H4 (cell line): Measurements from ENCODE around the gene NSUN2. TPM values are rescaled to one million over a fixed set of nuclear protein-coding genes. Genes with fewer than 3 reads are reported as not detected.
A peak's percentile ranks its signal among the peaks of the same experiment; 100 is the strongest.
"Not testable (repeated sequence)": the region's sequence is repeated elsewhere in the genome, so short reads cannot be mapped to it uniquely, and the experiment has no call there.

ENCODE experiments used
- DNase-seq: peaks from one replicate; pipeline ENCODE4 v3.0.0-alpha.2; 2015; ENCODE audit warnings: low spot score
- total RNA-seq: library from RNA; depleted of rRNA; stranded (reverse); fragments of >200 nt; shearing (Covaris generic); gene quantifications from 2 replicates; pipeline ENCODE4 v1.2.3, GENCODE V29; 2014

The NSUN2 gene
- total RNA-seq, 1 experiment from 2014 or later, result 63.2 TPM

DNA sequence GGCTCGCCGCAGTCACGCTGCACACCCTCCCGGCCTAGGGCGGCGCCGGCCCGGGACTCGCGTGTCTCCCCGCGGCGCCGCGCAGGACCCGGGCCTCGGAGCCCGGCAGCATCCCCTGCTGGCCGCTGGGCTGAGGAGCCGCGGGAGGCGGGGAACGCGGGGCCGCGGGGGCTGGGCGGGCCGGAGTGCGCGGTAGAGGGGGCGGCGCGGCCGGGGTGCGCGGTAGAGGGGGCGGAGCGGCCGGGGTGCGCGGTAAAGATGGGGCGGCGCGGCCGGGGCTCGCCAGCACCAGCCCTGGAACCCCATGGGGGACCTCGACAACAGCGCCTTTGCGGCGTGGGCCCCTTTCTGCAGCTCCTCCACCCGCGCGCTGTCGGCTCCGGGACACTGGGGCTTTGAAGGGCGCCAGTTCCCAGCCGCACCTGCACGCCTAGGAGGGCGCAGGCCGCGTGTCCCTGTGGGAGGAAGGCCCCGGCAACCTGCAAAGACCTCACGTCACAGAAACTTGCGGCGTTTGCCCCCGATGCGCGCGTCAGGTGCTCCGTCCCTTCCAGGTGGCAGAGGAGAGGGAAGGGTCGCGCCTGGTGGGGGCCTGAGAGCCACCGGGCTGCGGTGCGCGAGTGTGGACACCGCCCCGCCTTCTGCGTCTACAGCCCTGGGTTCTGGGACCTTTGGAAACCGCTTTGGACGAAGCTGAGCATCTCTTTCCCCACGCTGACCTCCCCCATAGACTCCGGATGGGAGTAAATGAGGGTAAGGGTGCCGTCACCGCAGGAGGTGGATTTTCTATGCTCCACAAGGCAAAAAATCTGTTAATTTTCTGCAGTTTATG, 49.6 kb downstream of the NSUN2 start:
- no peak for DNase-seq

DNA sequence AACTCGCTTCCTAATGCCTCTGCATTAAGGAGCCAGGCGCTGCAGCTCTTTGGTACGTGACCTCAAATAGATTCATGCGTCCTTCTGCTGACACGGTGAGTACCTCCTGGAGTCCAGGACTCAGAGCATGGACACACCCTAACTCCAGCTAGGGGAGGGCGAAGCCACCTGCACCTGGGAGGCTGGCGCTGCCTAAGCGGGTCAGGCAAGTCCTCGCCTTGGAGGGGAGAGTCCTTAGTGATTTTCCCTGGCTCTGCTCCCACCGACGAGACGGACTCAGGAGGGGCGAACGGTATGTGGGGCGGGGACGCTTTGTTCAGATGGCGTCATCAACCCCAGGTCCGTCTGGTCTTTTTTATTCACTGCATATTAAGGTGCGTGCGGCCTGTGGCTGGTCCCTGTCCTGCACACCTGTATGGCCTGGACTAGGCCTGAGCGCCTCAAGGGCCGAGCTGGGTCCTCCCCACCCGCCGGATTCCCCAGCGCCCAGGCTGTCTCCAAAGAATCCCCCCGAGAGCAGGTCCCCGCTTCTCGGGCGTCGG, 50.3 kb downstream of the NSUN2 start:
- DNase-seq, result no peak

DNA sequence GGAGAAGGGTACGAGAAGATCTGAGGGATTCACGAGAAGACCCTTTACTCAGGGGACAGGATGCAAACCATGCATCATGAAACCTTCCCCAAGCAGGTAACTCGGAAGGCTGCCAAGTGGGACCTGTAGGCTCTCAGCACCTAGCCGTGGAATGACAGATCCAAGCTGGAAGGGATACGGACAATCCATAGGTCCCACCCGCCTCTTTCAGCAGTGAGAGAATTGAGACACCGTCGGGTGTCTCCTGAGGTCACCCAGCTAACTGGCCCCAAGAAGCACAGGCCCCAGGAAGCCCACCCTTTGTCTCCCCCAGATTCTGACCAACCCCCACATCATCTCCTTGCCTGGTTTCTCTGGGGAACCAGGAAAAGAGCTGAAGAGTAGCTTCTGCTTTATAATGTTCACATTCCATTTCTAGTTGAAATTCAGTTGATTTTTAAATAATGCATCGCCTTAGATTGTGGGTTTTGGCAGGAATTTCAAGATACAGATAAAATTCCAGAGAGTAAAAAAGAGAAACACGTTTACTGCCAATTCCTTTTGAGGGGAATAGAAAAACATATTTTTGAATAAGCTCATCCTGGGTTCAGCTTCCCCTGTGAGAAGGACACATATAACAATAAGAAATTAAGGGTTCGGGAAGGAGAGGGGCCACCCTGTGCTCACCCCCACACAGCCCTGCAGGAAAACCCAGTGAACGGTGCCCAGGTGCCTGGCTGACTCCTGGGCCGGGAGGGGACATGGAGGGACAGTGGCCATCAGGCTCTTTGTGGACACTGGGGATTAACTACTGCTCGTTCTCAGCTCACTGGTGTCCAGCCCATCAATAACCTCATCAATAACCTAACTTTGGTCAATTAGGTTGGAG, 51.1 kb downstream of the NSUN2 start:
- DNase-seq, result no peak

- no peak for DNase-seq
Measured at GRCh38 chr5:6581090-6581489, 51.8 kb downstream of the NSUN2 start.

- no peak for DNase-seq
Measured at GRCh38 chr5:6579535-6579934, 53.3 kb downstream of the NSUN2 start.

DNA sequence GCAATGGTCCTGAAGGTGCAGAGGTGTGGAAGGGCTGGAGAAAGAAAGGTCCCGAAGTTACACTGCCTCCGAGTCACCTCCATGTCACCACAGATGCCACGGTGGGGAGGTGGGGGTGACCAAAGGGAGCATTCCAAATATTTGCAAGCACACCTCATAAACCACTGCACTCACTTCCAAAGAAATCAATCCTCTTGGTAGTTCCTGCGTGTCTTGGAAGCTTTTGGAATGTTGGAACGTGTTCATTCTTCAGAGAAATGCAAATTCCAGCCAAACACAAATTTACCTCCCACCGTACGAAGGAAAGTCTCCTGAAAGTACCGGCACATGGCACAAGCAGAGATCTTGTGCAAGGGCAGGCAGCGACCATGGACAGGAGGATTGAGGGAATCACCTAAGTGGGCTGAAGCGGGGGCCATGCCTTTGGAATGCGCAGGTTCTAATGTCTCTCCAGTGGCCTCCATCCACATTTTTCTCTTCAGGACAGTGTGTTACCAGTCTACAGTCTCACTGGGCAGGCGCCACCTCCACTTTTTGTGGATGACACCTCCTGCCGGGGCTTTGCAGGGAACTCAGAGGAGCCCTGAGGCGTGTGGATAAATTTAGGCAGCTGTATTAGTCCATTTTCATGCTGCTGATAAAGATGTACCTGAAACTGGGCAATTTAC, 54.0 kb downstream of the NSUN2 start:
- DNase-seq, result no peak

- DNase-seq, result peak; percentile 54
Measured at GRCh38 chr5:6576861-6577501, 55.9 kb downstream of the NSUN2 start.

DNA sequence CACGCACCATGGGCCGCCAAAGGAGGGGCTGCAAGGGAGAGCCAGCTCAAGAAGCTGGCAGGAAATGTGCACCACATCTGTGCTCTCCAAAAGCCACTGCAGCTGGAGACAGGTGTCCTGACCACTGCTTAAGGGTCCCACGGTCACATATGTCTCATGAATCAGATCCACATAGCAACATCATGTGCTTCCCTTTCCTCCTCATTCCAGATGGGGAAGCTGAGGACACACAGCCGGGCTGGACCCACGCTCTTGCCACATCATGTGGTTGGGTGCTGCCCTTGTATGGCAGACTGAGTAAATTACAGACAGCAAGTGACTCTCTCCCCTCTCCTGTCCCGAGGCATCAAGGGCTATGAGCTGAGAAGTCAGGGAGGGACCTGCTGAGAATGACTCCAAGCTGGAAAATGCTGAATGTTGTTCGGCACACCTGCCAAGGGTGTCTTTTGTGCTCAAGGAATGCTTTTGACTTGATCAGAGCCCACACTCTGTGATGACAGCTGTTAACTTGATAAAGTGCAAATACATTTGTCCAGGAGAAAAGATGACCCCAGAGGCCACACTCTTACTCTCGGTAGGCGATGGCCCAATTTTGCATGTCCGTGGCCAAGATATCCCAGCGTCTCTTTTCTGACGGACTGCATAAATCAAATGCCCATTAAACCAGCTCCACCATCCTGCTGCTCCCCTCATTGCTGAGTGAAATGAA, 58.2 kb downstream of the NSUN2 start:
- no peak for DNase-seq

GRCh38 chr5:6574111-6574510, 58.7 kb downstream of the NSUN2 start:
- DNase-seq, result no peak

DNA sequence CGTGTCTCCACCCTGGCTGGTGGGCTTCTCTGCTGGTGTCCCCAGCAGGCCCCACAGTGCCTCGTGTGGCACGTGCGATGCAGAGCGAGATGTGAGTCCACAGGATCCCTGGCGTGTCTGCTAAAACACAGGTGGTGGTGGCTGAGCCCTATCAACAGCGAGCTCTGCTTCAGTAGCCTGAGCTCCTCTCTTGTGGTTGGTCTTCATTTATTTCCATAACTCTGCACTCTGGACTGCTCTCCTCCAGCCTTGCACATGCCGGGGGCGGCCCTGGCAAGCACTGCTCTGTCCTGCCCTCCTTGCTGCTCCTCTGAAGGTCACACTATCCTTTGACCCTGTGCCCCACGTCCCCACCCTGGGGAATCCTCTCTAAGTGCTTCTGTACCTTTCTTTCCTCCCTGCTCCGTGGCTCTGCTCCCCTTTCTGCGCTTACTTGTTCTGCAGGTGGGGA, 59.2 kb downstream of the NSUN2 start:
- no peak for DNase-seq

DNA sequence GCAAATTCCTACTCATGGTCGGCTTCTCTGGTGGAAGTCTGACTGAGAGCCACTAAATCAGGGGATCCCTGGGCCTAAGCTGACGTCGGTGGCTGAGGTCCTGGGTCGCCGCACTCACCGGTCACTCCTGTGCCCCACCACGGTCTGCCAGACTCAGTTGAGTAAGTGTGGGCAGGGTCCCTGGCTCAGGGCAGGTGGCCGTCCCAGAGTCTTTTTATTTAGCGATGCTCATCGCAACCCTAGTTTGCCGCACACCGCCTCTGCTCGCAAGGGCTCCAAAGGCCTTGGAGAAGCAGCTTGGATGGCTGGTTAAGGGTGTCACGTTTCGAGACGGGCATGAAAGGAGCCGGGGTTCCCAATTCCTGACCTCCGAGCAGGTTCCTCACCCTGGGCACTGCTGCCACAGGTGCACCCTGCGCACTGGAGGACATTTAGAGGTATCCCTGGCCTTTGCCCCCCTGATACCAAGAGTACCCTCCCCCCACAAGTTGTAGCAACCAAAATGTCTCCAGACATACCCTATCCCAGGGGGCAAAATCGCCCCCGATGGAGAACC, 59.9 kb downstream of the NSUN2 start:
- no peak for DNase-seq

DNA sequence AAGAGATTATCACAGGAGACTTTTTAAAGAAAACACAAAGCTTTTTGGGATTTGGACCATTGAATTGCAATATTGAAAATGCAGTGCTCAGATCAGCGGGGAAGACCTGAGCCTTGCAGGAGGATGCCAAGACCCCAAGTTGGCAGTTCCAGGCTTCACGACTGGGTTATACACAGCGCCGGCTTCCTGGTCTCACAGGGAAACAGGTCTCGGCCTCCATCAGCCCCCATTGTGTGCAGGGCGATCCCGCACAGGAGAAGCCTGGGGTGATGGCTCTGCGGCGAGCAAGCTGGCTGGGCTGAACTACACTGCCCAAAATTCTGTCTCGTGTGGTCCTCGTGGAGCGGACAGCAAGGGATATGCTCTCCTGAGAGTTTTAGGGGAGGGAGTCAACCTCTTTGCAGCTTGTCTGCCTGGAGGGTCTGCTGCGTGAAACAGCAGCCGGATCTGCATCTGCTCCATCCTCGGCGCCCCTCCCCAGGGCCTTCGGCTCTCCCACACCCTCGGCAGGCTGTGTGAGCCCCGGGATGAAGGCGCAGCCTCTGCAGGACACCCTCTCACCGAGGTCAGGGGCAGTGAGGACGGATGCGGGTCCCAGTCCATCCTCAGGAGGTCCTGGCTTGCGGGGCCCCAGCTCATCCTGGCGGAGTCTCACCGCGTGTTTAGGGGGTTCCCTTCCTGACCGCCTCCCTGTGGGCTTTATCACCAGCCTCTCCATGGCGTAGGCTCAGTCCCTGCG, 60.6 kb downstream of the NSUN2 start:
- DNase-seq, result no peak

DNA sequence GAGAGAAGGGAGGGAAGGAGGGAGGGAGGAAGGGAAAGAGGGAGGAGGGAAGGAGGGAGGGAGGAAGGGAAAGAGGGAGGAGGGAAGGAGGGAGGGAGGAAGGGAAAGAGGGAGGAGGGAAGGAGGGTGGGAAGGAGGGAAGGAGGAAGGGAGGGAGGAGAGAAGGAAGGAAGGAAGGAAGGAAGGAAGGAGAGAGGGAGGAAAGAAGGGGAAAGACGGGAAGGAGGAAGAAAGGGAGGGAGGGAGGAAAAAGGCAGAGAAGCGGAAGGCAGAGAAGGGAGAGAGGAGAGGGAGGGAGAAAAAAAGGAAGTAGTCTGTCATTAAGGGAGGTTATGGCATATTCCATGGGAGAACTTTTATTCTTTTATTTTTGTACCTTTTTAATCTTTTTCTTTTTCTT, 61.2 kb downstream of the NSUN2 start:
- not testable (repeated sequence) for DNase-seq

DNA sequence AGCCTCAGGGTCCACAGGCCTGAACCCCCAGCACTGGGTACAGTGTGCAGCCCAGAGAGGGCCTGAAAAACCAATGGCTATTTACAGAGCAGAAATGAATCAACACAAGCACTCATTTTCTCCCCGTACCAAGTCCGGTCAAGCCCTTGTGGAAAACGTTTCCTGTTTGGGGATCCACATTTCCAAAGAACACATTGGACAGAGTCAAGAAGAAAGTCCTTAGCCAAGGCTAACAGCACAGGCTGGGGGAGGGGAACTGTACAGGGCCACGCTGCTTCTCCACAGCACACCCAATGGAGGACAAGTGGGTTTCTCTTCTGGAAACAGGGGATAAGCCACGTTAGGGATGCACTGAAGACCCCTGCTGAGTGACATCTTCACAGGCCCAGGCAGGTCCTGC, 62.3 kb downstream of the NSUN2 start:
- DNase-seq, result no peak

DNA sequence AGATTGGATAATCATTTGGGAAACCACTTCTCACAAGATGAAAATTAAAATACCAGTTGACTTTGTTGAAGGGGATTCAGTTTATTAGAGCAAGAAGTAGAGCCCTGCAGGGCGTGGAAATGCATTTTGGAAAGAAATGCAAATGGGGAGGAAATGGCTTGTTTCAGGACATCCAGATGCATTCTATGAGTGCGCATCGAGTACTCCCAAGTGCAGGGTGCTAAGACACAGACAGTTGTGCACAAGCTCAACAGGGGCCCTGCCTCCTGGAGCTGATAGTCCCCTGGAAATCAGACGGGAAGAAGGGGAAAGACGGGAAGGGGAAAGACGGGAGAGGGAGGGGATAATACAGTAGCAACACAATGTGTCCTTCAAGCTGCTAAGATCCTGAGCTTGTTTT, 64.0 kb downstream of the NSUN2 start:
- no peak for DNase-seq

DNA sequence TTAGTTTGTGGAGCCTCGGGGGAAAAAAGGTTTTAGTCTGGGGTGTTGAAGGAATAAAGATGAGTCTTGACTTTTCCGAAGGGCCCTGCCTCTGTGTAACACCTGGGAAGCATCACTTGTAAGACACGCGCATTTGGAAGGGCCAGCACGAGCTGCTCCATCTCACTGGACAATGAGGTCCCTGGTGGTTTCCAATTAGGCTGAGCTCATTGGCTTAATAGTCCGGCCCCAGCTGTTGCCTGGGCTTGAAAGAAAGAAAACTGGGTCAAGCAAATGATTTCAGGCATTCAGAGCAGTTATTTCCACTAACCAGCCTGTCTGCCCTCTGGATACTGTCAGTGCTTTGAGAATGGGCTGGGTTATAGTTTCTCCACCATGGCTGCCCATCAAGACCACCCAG, 64.5 kb downstream of the NSUN2 start:
- DNase-seq, result no peak

DNA sequence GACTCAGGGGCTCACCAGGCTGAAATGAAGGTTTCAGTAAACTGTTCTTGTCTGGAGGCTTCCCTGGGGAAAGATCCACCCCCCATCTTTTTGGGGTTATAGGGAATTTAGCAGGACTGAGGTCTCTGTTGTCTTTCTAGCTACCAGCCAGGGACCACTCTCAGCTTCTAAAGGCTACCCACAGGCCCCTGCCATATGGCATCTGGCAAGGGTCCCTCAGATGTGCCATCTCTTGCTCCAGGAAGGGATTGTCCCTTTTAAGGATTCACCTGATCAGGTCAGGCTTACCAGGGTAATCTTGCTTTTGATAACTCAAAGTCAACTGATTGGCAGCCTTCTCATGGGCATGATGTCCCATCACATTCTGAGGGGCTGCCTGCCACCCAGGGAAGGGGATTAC, 65.0 kb downstream of the NSUN2 start:
- no peak for DNase-seq

DNA sequence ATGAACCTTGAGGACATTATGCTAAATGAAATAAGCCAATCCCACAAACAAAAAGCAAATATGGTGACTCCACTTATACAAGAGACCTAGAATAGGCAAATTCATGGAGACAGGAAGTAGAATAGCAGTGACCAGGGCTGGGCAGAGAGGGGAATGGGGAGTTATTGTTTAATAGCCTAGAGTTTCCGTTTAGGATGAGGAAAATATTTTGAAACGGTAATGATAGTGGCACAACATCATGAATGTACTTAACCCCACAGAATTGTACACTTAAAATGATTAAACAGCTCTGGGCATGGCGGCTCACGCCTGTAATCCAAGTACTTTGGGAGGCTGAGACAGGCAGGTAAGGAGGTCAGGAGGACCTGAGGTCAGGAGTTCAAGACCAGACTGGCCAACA, 65.8 kb downstream of the NSUN2 start:
- no peak for DNase-seq

GRCh38 chr5:6565492-6565891, 67.4 kb downstream of the NSUN2 start:
- DNase-seq, result no peak
